Measurements from ENCODE around the gene SRPK1. TPM values are rescaled to one million over a fixed set of nuclear protein-coding genes. Genes with fewer than 3 reads are reported as not detected.

SRPK1 gene
- total RNA-seq, 2 donors from 2014 or later = 13.8 to 51.6 TPM

- ATAC-seq (ENCODE audit: insufficient number of reproducible peaks, low FRiP score, low read depth) = no peak
- Histone ChIP-seq H3K4me3 (no peak overlapping the region), H3K27me3 (replicated peaks; ENCODE audit: insufficient read depth) (no peaks in the 10 kb centered on the region), H3K4me1 (ENCODE audit: control insufficient read depth in 1 of 2, low read depth in 2 of 2) (no peaks in the 10 kb centered on the region), H3K9me3 (no peaks in the 10 kb centered on the region), H3K36me3 (no peaks in the 10 kb centered on the region), H3K27ac (no peak overlapping the region)
- DNase-seq (ENCODE audit: low spot score) = no peak
- TF ChIP-seq CTCF (IDR thresholded peaks at IDR 0.05) = no peak
Measured at GRCh38 chr6:35907750-35908149, 13.1 kb downstream of the SRPK1 start.

GRCh38 chr6:35906499-35906846 is 14.4 kb downstream of the SRPK1 start:
- no peaks in the 10 kb centered on the region for H3K27me3 ChIP-seq (replicated peaks; ENCODE audit: insufficient read depth)
- ATAC-seq (ENCODE audit: insufficient number of reproducible peaks, low FRiP score, low read depth) (no peak), DNase-seq (ENCODE audit: low spot score) (no peak)
- no peaks in the 10 kb centered on the region for H3K9me3 ChIP-seq
- H3K27ac ChIP-seq = no peak overlapping the region
- no peaks in the 10 kb centered on the region for H3K4me1 ChIP-seq (ENCODE audit: control insufficient read depth in 1 of 2, low read depth in 2 of 2)
- no peak for TF ChIP-seq CTCF (IDR thresholded peaks at IDR 0.05)
- H3K4me3 ChIP-seq = no peak overlapping the region
- no peaks in the 10 kb centered on the region for H3K36me3 ChIP-seq

GRCh38 chr6:35905841-35906498 is 14.9 kb downstream of the SRPK1 start:
- ATAC-seq (ENCODE audit: insufficient number of reproducible peaks, low FRiP score, low read depth) (no peak), DNase-seq (ENCODE audit: low spot score) (no peak)
- TF ChIP-seq CTCF (IDR thresholded peaks at IDR 0.05) = no peak

GRCh38 chr6:35905141-35905785 is 15.6 kb downstream of the SRPK1 start:
- Histone ChIP-seq H3K9me3 (no peaks in the 10 kb centered on the region), H3K27me3 (replicated peaks; ENCODE audit: insufficient read depth) (no peaks in the 10 kb centered on the region), H3K27ac (no peak overlapping the region), H3K4me3 (no peak overlapping the region), H3K4me1 (ENCODE audit: control insufficient read depth in 1 of 2, low read depth in 2 of 2) (no peaks in the 10 kb centered on the region), H3K36me3 (no peaks in the 10 kb centered on the region)
- TF ChIP-seq CTCF (IDR thresholded peaks at IDR 0.05) = no peak
- DNase-seq (ENCODE audit: low spot score) (no peak), ATAC-seq (ENCODE audit: insufficient number of reproducible peaks, low FRiP score, low read depth) (no peak)

More at GRCh38 chr6:35905841-35906498, 14.9 kb downstream of the SRPK1 start:
- Histone ChIP-seq H3K27me3 (replicated peaks; ENCODE audit: insufficient read depth) (no peaks in the 10 kb centered on the region), H3K27ac (no peak overlapping the region), H3K36me3 (no peaks in the 10 kb centered on the region), H3K9me3 (no peaks in the 10 kb centered on the region), H3K4me3 (no peak overlapping the region), H3K4me1 (ENCODE audit: control insufficient read depth in 1 of 2, low read depth in 2 of 2) (no peaks in the 10 kb centered on the region)

GRCh38 chr6:35903679-35904078 is 17.2 kb downstream of the SRPK1 start:
- Histone ChIP-seq H3K4me3 (no peak overlapping the region), H3K9me3 (no peaks in the 10 kb centered on the region), H3K36me3 (no peaks in the 10 kb centered on the region), H3K27ac (no peak overlapping the region), H3K27me3 (replicated peaks; ENCODE audit: insufficient read depth) (no peaks in the 10 kb centered on the region), H3K4me1 (ENCODE audit: control insufficient read depth in 1 of 2, low read depth in 2 of 2) (no peaks in the 10 kb centered on the region)
- TF ChIP-seq CTCF (IDR thresholded peaks at IDR 0.05) = no peak
- ATAC-seq (ENCODE audit: insufficient number of reproducible peaks, low FRiP score, low read depth) = no peak
- DNase-seq (ENCODE audit: low spot score) = no peak

All from thoracic aorta (tissue), 2 donors.